Mesothelial cell of epicardium (in vitro differentiated cells): ENCODE data around the gene RPS16. TPM values are rescaled to one million over a fixed set of nuclear protein-coding genes. Genes with fewer than 3 reads are reported as not detected.

Experiments
- DNase-seq, 2 experiments: peaks; one replicate each; pipeline ENCODE4 v3.0.0; 2021; ENCODE audit warnings: low spot score in 2 of 2; ENCODE audit not compliant: unreplicated experiment in 2 of 2
- H3K27ac Mint-ChIP-seq: 2 replicates; pipeline ENCODE4 v1.8.0; 2021; ENCODE audit warnings: mixed read lengths
- H3K27me3 Mint-ChIP-seq: 2 replicates; pipeline ENCODE4 v1.8.0; 2021; ENCODE audit warnings: low read depth, mixed read lengths
- H3K36me3 Mint-ChIP-seq: 2 replicates; pipeline ENCODE4 v1.8.0; 2021; ENCODE audit warnings: mixed read lengths
- H3K4me1 Mint-ChIP-seq: 2 replicates; pipeline ENCODE4 v1.8.0; 2021; ENCODE audit warnings: mixed read lengths
- H3K4me3 Mint-ChIP-seq: 2 replicates; pipeline ENCODE4 v1.8.0; 2021; ENCODE audit warnings: mild to moderate bottlenecking, moderate library complexity, mixed read lengths
- H3K9me3 Mint-ChIP-seq: 2 replicates; pipeline ENCODE4 v1.8.0; 2021; ENCODE audit warnings: mixed read lengths
- total RNA-seq: library from RNA; stranded (reverse); gene quantifications from 3 replicates; pipeline ENCODE4 v1.2.1, GENCODE V29; 2021
- TF ChIP-seq, protein P1 (sequence below): fragments of 200-600 bp; sonication (generic); IDR thresholded peaks from one replicate; pipeline ENCODE4 v1.5.0; 2021; ENCODE audit warnings: antibody characterized with exemption; ENCODE audit not compliant: unreplicated experiment

The RPS16 gene
- total RNA-seq, 1 donor from 2014 or later = 1,616 TPM

DNA sequence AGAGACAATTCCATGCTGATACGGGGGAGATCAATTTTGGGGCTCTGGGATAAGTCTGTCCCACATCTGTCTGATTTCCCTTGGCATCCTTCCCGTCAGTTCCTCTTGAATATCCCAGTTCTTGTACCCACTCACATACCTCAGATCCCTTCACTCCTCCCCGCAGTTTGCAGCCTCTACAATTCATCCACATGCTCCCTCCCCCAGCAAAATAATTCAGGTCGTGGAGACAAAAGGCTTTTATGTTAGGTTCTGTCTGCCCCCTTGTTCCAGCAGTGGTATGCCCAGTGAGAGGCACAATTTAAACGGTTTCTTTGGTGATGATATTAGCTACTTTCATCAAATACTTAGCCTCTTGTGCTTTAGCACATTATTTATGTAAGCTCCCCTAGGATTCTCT lies 9.6 kb downstream of the RPS16 start:
- no peaks in the 10 kb centered on the region for H3K27me3 Mint-ChIP-seq
- H3K4me3 Mint-ChIP-seq = no peak overlapping the region
- DNase-seq = no peak
- peaks cover 12% of the 10 kb centered on the region for H3K4me1 Mint-ChIP-seq
- TF ChIP-seq, protein P1, sequence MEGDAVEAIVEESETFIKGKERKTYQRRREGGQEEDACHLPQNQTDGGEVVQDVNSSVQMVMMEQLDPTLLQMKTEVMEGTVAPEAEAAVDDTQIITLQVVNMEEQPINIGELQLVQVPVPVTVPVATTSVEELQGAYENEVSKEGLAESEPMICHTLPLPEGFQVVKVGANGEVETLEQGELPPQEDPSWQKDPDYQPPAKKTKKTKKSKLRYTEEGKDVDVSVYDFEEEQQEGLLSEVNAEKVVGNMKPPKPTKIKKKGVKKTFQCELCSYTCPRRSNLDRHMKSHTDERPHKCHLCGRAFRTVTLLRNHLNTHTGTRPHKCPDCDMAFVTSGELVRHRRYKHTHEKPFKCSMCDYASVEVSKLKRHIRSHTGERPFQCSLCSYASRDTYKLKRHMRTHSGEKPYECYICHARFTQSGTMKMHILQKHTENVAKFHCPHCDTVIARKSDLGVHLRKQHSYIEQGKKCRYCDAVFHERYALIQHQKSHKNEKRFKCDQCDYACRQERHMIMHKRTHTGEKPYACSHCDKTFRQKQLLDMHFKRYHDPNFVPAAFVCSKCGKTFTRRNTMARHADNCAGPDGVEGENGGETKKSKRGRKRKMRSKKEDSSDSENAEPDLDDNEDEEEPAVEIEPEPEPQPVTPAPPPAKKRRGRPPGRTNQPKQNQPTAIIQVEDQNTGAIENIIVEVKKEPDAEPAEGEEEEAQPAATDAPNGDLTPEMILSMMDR = no peak
- no peaks in the 10 kb centered on the region for H3K9me3 Mint-ChIP-seq
- H3K27ac Mint-ChIP-seq = peak overlapping the region; percentile 1
- peaks cover 20% of the 10 kb centered on the region for H3K36me3 Mint-ChIP-seq

DNA sequence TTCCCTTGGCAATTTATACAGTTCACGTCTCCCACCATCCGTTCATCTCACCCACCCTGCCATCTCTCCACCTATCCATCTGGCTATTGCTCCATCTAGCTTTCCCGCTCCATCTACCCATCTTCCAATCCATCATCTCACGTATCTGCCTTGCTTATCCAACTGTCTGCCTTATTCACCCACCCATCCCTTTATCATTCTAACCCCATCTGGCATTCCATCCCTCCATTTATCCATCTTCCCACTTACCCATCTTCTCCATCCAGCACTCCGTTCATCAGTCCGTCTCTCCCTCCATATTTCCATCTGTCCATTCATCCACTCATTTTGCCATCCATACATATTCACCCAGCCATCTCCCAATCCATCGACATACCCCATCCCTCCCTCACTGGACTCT lies 10.0 kb downstream of the RPS16 start:
- peaks cover 20% of the 10 kb centered on the region for H3K36me3 Mint-ChIP-seq
- H3K27me3 Mint-ChIP-seq = no peaks in the 10 kb centered on the region
- peaks cover 12% of the 10 kb centered on the region for H3K4me1 Mint-ChIP-seq
- DNase-seq = no peak
- H3K4me3 Mint-ChIP-seq = no peak overlapping the region
- H3K27ac Mint-ChIP-seq = peak overlapping the region; percentile 1
- no peaks in the 10 kb centered on the region for H3K9me3 Mint-ChIP-seq
- TF ChIP-seq, protein P1 = no peak

DNA sequence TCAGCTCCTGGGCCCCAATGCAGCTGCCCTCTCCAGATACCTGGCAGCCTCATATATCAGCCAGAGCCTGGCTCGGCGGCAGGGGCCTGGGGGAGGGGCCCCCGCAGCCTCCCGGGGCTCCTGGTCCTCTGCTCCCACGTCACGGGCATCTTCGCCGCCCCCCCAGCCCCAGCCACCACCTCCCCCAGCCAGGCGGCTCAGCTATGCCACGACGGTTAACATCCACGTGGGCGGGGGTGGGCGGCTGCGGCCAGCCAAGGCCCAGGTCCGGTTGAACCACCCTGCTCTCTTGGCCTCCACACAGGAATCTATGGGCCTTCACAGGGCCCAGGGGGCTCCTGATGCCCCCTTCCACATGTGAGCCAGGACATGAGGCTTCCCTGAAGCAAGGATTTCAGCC lies 10.8 kb downstream of the RPS16 start:
- H3K36me3 Mint-ChIP-seq = peaks cover 26% of the 10 kb centered on the region

DNA sequence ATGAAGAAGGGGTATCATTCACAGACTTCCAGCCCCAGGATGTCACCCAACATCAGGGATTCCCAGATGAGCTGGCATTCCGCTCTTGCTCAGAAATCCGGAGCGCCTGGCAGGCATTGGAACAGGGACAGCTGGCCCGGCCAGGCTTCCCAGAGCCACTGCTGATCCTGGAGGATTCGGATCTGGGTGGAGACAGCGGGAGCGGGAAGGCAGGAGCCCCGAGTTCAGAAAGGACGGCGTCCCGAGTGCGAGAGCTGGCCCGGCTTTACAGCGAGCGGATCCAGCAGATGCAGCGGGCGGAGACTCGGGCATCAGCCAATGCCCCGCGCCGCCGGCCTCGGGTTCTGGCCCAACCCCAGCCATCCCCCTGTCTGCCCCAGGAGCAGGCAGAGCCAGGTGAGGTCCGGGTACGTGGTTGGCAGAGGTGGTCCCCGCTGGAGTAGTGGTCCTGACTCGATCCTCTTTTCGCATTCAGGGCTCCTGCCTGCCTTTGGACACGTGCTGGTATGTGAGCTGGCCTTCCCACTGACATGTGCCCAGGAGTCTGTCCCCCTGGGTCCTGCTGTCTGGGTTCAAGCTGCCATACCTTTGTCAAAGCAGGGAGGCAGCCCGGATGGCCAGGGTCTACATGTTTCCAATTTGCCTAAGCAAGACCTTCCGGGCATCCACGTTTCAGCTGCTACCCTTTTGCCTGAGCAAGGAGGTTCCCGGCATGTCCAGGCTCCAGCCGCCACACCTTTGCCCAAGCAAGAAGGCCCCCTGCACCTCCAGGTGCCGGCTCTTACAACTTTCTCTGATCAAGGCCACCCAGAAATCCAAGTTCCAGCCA lies 12.3 kb downstream of the RPS16 start:
- no peak for DNase-seq
- H3K4me1 Mint-ChIP-seq = peaks cover 5% of the 10 kb centered on the region
- H3K36me3 Mint-ChIP-seq = peaks cover 31% of the 10 kb centered on the region
- TF ChIP-seq, protein P1 = no peak
- no peak overlapping the region for H3K4me3 Mint-ChIP-seq
- no peaks in the 10 kb centered on the region for H3K9me3 Mint-ChIP-seq
- peak overlapping the region; percentile 37 for H3K27ac Mint-ChIP-seq
- H3K27me3 Mint-ChIP-seq = no peaks in the 10 kb centered on the region

More for the DNA sequence above, 10.8 kb downstream of the RPS16 start:
- Mint-ChIP-seq H3K4me3 (no peak overlapping the region), H3K27ac (no peak overlapping the region), H3K9me3 (no peaks in the 10 kb centered on the region), H3K4me1 (peaks cover 12% of the 10 kb centered on the region), H3K27me3 (no peaks in the 10 kb centered on the region)
- TF ChIP-seq, protein P1 = no peak
- DNase-seq = no peak

DNA sequence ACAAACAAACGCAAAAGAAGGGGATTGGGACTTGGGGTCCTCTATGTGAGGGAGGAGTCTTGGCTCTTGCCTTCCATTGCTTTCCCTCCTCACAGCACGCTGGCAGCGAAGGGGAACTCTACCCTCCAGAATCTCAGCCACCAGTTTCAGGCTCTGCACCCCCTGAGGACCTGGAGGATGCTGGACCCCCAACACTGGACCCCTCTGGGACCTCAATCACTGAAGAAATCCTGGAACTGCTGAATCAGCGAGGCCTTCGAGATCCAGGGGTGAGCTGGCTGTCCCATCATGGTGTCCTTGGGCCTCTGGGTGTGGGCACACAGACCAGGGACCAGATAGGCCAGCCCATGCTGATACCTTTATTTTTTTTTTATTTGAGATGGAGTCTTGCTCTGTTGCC lies 13.7 kb downstream of the RPS16 start:
- Mint-ChIP-seq H3K4me1 (no peaks in the 10 kb centered on the region), H3K36me3 (peaks cover 33% of the 10 kb centered on the region), H3K27me3 (no peaks in the 10 kb centered on the region), H3K4me3 (no peak overlapping the region), H3K27ac (no peak overlapping the region), H3K9me3 (no peaks in the 10 kb centered on the region)
- TF ChIP-seq, protein P1 = no peak
- DNase-seq = no peak
